K562 (cell line): ENCODE measurements around the gene LTBP4.

ENCODE experiments used
- CHD4 ChIP-seq: fragments of 200-600 bp; sonication (generic); IDR thresholded peaks from 3 replicates; pipeline ENCODE4 v1.6.1; 2012; ENCODE audit warnings: low read depth, mild to moderate bottlenecking, mixed read lengths, low read length, inconsistent platforms; ENCODE audit not compliant: insufficient read depth, insufficient replicate concordance, poor library complexity, severe bottlenecking
- CTCF ChIP-seq, 3 experiments: IDR thresholded peaks in 2 of 3; conservative IDR thresholded peaks in 1 of 3; 2 replicates each; pipeline ENCODE4 v1.5.1; 2011 to 2012; ENCODE audit warnings: low read length in 3 of 3, mild to moderate bottlenecking in 3 of 3, control low read depth in 2 of 3, improper control_type of control experiment in 1 of 3, inconsistent platforms in 1 of 3, low read depth in 1 of 3, mixed read lengths in 1 of 3, moderate library complexity in 1 of 3; ENCODE audit not compliant: insufficient read depth in 2 of 3
- FOS ChIP-seq: IDR thresholded peaks from 3 replicates; pipeline ENCODE4 v1.6.1; 2011; ENCODE audit not compliant: insufficient read length; ENCODE audit errors: extremely low read depth
- FOXP1 ChIP-seq: sonication (generic); formaldehyde crosslinking; IDR thresholded peaks from 2 replicates; pipeline ENCODE4 v1.8.0; 2022; ENCODE audit warnings: mild to moderate bottlenecking, missing genetic modification reagents
- POLR2A ChIP-seq: fragments of 450-650 bp; conservative IDR thresholded peaks from 2 replicates; pipeline ENCODE4 v1.6.1; 2016
- RAD21 ChIP-seq, 2 experiments: fragments of 250-450 bp in 1 of 2; fragments of 450-650 bp in 1 of 2; sonication (Bioruptor Pico) in 1 of 2; formaldehyde crosslinking in 1 of 2; IDR thresholded peaks in 1 of 2; conservative IDR thresholded peaks in 1 of 2; 2 replicates each; pipeline versions ENCODE4 v1.4.0 to v1.8.0; 2020 to 2022; ENCODE audit warnings: mild to moderate bottlenecking in 2 of 2, moderate library complexity in 1 of 2
- SMC3 ChIP-seq: conservative IDR thresholded peaks from 2 replicates; pipeline ENCODE4 v1.6.1; 2011; ENCODE audit warnings: low read depth, low read length, improper control_type of control experiment; ENCODE audit not compliant: insufficient read depth
- ZBTB5 ChIP-seq: fragments of 450-650 bp; IDR thresholded peaks from 2 replicates; pipeline ENCODE4 v1.6.1; 2017; ENCODE audit warnings: antibody characterized with exemption
- TF ChIP-seq, protein P1 (sequence below): sonication (generic); formaldehyde crosslinking; IDR thresholded peaks from 2 replicates; pipeline ENCODE4 v1.8.1; 2023; ENCODE audit warnings: mild to moderate bottlenecking, missing genetic modification reagents
- TF ChIP-seq, protein P2 (sequence below): fragments of 450-650 bp; IDR thresholded peaks from 2 replicates; pipeline ENCODE4 v1.6.1; 2016; ENCODE audit warnings: low read depth, mild to moderate bottlenecking, moderate library complexity

GRCh38 chr19:40672573-40673299, 71.6 kb downstream of the LTBP4 start:
- no peak for TF ChIP-seq CTCF (IDR thresholded peaks at IDR 0.05 in 2 of 3, conservative IDR thresholded peaks at IDR 0.05 in 1 of 3; ENCODE audit: insufficient read depth in 2 of 3, low read depth in 1 of 3, low read length in 3 of 3)
- TF ChIP-seq RAD21 (CRISPR knock-in tag; conservative IDR thresholded peaks at IDR 0.05 in 1 of 2, IDR thresholded peaks at IDR 0.05 in 1 of 2), result no peak
- no peak for TF ChIP-seq FOS
- no peak for TF ChIP-seq POLR2A
- TF ChIP-seq SMC3, result no peak
- TF ChIP-seq, protein P1, sequence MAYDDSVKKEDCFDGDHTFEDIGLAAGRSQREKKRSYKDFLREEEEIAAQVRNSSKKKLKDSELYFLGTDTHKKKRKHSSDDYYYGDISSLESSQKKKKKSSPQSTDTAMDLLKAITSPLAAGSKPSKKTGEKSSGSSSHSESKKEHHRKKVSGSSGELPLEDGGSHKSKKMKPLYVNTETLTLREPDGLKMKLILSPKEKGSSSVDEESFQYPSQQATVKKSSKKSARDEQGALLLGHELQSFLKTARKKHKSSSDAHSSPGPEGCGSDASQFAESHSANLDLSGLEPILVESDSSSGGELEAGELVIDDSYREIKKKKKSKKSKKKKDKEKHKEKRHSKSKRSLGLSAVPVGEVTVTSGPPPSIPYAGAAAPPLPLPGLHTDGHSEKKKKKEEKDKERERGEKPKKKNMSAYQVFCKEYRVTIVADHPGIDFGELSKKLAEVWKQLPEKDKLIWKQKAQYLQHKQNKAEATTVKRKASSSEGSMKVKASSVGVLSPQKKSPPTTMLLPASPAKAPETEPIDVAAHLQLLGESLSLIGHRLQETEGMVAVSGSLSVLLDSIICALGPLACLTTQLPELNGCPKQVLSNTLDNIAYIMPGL, result no peak
- no peak for TF ChIP-seq ZBTB5
- TF ChIP-seq, protein P2, sequence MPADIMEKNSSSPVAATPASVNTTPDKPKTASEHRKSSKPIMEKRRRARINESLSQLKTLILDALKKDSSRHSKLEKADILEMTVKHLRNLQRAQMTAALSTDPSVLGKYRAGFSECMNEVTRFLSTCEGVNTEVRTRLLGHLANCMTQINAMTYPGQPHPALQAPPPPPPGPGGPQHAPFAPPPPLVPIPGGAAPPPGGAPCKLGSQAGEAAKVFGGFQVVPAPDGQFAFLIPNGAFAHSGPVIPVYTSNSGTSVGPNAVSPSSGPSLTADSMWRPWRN, result no peak
- no peak for TF ChIP-seq FOXP1
- TF ChIP-seq CHD4, result no peak
